Left hindlimb (tissue), 1 donor: ENCODE measurements around the gene ATXN7L1.
"Not testable (repeated sequence)": the region's sequence is repeated elsewhere in the genome, so short reads cannot be mapped to it uniquely, and the experiment has no call there.

Experiments used
- DNase-seq: peaks from one replicate; pipeline ENCODE4 v3.0.0-alpha.2; 2018

Gene ATXN7L1

DNA sequence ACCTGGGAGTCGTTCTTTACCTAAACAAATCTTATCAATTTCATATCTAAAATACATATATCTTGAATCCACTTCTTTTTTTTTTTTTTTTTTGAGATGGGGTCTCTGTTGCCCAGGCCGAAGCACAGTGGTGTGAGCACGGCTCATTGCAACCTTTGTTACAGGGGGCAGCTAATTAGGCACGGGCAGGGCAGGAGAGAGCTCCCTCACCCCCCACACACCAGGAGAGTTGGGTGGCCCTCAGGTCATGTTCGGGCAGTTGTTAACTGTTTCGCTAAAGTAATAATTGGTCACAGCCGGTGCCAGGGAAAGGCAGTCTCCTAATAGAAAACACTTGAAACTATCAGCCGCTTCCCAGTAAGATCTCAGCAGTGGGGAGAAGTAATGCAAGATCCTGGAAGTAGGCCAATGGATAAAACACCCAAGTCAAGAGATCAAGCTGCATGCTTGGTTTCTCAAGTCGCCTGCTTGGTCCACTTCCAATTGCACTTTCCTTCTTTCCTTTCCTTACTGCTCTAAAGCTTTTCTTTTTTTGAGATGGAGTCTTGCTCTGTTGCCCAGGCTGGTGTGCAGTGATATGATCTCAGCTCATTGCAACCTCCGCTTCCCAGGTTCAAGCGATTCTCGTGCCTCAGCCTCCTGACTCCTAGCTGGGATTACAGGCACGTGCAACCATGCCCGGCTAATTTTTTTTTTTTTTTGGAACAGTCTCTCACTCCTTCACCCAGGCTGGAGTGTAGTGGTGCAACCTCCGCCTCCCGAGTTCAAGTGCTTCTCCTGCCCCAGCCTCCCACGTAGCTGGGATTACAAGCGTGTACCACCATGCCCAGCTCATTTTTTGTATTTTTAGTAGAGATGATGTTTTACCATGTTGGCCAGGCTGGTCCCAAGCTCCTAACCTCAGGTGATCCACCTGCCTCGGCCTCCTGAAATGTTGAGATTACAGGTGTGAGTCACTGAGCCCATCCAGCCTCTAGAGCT, 273.8 kb downstream of the ATXN7L1 start:
- DNase-seq: no peak

DNA sequence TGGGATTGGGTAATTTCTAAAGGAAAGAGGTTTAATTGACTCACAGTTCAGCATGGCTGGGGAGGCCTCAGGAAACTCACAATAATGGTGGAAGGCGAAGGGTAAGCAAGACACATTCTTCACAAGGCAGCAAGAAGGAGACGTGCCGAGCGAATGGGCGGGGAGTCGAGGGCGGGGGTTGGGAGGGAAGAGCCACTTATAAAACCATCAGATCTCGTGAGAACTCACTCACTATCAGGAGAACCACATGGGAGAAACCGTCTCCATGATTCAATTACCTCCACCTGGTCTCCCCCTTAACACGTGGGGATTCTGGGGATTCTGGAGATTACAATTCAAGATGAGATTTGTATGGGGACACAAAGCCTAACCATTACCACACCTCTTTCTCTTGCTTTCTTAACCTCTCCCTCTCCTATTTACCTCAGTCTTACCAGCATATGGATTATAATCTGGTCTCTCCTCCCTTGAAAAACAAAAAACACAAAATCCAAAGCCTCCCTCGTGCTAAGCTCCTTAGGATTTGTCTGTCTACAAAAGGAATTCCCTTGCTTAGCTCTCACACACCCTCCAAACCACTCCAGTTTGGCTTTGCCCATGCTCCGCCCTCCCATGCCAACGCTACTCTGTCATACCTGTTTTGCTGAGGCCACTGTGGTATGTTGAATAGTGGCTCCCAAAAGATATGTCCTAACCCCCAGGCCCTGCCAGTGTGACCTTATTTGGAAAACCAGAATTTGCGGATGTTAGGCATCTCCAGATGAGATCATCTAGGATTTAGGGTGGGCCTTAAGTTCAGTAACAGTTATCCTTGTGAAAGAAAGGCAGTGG, 275.5 kb downstream of the ATXN7L1 start:
- DNase-seq: no peak

DNA sequence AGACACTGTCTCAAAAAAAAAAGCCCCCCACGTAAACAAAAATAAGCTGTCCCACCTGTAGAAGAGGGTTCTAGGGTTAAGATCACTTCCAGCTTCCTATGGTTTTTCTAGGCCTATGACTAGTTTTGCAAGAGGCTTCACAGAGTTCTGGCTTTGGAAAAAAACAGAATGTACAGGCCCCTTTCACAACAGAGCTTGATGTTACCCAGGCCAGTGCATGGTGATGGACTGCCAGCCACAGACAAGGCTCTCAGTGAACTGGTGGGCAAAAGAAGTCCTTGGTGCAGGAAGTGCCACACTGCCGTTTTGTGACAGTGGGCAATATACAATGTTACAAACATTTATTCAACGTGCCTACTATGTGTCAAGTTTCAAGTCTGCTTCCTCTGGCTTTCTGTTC, 276.8 kb downstream of the ATXN7L1 start:
- no peak for DNase-seq

DNA sequence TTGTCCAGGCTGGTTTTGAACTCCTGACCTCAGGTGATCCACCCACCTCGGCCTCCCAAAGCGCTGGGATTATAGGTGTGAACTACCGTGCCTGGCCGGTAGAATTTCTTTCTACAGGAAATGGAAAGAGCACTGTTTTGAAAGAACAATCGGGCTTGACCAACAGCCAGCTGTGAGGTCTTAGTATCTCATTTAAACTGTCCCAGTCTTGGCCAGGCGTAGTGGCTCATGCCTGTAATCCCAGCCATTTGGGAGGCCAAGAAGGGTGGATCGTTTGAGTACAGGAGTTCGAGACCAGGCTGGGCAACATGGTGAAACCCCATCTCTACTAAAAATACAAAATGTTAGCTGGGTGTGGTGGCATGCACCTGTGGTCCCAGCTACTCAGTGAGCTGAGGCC, 277.3 kb downstream of the ATXN7L1 start:
- not testable (repeated sequence) for DNase-seq

GRCh38 chr7:105596866-105597265, 279.5 kb downstream of the ATXN7L1 start:
- no peak for DNase-seq

GRCh38 chr7:105594034-105594433, 282.4 kb downstream of the ATXN7L1 start:
- DNase-seq: no peak

DNA sequence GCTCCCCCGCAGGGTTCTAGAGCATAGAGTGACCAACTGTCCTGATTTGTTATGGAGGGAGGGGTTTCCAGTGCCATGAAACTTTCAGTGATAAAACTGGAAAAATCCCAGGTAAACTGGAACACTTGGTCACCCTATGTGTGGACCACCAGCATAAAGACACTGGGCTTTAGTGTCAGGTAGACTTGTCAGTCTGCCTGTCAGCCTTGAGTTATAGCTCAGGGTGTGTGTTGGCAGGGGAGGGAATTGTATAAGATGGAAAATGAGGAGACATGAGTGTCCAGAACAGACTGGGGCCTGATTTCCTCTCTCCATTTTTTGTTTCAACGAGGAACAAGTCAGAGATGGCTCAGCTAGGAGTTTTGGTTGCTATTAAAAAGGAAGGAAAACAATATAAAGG, 284.9 kb downstream of the ATXN7L1 start:
- DNase-seq: no peak

DNA sequence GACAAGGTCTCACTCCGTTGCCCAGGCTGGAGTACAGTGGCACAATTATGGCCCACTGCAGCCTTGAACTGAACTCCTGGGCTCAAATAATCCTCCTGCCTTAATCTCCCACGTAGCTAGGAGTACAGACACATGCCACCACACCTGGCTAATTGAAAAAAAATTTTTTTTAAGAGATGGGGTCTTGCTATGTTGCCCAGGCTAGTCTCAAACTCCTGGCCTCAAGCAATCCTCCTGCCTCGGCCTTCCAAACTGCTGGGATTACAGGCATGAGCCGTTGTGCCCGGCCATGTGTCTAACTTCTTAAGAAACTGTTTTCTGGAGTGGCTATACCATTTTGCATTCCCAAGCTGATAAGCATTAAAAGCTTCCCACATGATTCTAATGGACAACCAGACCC, 285.6 kb downstream of the ATXN7L1 start:
- no peak for DNase-seq

GRCh38 chr7:105589356-105590077, 286.9 kb downstream of the ATXN7L1 start:
- peak; percentile 63 for DNase-seq

DNA sequence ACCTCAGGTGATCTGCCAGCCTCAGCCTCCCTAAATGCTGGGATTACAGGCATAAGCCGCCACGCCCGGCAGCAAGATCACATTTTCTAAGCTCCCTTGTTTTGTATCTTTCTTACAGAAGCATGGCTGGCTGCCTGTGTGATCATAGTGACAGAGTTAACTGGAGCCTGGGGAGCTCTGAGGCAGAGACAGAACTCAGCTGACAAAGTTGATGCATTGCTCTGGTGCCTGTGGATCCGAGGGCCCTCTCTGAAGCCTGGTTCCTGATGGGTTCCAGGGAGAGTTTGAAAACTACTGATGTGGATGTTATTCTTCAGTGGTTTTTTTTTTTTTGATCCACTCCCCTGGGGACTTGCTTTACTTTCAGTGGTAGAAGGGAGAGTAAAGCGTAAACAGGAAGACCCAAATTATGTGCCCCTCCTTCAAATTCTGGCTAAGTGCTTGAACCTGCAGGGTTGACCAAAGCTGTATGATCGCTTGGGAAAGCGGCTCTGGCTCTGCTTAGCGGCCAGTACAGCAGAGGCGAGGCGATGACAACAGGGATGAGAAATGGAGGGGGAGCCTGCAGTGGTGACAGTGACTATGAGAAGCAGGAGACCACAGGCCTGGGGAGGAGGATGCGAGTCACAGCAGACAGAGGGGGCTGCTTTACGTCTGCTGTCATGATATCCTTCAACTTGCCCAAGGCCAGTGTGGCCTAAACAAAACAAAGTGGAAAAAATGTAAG, 288.3 kb downstream of the ATXN7L1 start:
- DNase-seq: no peak

DNA sequence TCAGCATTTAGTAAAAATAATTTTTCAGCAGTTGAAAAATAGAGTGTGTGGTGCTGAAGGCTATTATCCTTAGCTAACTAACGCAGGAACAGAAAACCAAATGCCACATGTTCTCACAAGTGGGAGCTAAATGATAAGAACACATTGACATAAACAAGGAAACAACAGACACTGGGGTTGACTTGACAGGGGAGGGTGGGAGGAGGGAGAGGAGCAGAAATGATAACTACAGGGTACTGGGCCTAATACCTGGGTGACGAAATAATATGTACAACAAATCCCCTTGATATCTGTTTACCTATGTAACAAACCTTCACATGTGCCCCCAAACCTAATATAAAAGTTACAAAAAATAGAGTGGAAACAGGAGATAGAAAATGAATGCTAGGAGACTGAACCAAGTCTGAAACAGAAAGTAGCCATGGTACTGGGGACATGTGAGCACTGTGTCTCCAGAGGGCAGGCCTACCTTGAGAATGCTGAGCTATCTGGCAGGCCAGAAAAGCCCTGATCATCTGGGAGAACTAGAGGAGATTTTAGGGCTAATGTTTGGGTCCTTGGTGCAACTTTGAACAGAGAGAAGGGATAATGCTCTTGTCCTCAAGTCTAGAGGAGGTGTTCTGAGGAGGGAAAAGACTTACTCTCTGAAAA, 290.4 kb downstream of the ATXN7L1 start:
- no peak for DNase-seq

GRCh38 chr7:105584165-105584564, 292.2 kb downstream of the ATXN7L1 start:
- DNase-seq: no peak

DNA sequence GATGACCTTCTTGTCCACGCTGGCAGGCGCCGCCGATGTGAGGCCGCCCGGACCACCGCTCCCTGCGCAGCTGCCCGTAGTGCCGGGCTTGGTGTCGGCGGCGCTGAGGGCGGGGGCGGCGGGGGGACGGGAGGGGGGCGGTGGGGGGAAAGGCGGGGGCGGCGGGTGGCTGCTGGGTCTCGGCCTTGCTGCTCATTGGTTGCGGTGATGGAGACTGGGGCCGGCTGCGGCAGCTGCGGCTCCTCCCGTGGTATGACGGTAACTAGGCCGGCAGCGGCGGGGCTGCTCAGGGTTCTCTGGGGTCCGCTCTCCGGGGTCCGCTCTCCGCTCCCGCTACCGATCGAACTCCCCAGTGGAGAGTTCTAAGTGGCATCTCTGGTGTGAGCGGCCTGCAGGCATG, 293.3 kb downstream of the ATXN7L1 start:
- DNase-seq: no peak

DNA sequence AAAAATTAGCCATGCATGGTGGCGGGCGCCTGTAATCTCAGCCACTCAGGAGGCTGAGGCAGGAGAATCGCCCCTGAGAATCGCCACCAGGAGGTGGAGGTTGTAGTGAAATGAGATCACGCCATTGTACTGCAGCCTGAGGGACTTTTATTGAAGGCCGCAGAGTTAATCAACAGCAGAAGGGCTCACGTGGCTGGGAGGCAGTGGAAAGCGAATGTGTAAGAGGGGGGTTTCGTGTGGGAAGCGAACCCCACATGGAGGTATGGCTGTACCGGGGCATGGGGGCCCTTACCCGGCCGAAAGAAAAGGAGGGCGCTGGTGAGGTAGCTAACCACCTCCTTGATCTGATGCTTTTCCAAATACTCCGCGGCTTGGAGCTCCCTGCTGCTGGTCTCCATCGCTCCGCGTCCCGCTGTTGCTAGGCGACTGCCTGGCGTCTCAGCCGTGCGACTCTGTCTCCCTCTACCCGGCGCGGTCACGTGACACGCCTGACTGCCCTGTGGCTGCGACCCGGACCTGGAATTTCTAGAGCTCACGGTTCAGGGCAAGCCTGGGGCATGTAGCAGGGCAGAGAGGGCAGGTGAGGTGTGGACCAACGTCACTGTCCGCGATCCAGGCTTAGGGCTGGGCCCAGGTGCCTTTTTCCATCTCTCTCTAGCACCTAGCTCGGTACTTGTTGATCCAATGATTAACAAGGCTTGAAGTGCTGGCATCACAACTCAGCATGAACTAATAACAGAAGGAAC, 295.2 kb downstream of the ATXN7L1 start, which contains the start of gene EFCAB10:
Gene EFCAB10, minus strand, starts transcription at position 428 of the 746 bp plus-strand sequence. Its CDS starts 30 bp downstream, at position 398.
- DNase-seq: peak; percentile 56

- no peak for DNase-seq
These were observed 296.2 kb downstream of the ATXN7L1 start for GRCh38 chr7:105580022-105580740.

- DNase-seq: no peak
These were observed 297.9 kb downstream of the ATXN7L1 start for GRCh38 chr7:105578496-105578895.

GRCh38 chr7:105577251-105577650, 299.1 kb downstream of the ATXN7L1 start:
- no peak for DNase-seq

GRCh38 chr7:105571891-105572290, 304.5 kb downstream of the ATXN7L1 start:
- no peak for DNase-seq

GRCh38 chr7:105567821-105568220, 308.6 kb downstream of the ATXN7L1 start:
- no peak for DNase-seq

DNA sequence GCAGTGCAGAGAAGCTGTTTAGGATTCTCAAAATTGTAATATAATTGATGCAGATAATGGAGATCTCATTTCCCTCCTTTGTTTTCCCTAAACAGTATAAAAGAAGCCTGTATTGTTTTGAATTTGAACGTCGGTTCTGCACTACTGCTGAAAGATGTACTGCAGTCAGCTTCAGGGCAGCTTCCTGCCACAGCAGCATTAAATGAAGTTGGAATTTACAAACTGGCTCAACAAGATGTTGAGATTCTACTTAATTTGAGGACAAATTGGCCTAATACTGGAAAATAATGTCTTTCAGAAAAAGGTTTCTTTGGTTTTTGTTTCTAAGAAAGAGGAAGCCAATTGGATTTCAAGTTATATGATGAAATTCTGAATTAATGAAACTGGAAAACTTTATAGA, 309.4 kb downstream of the ATXN7L1 start:
- no peak for DNase-seq
